Cerebellar nuclear complex (tissue), 1 donor: ENCODE results near the gene B3GLCT.
"Not testable (repeated sequence)": the region's sequence is repeated elsewhere in the genome, so short reads cannot be mapped to it uniquely, and the experiment has no call there.

ENCODE experiments used
- DNase-seq, 2 experiments: peaks; one replicate each; lab custom pipeline; 2025; lab: John Stamatoyannopoulos, UW

B3GLCT gene

DNA sequence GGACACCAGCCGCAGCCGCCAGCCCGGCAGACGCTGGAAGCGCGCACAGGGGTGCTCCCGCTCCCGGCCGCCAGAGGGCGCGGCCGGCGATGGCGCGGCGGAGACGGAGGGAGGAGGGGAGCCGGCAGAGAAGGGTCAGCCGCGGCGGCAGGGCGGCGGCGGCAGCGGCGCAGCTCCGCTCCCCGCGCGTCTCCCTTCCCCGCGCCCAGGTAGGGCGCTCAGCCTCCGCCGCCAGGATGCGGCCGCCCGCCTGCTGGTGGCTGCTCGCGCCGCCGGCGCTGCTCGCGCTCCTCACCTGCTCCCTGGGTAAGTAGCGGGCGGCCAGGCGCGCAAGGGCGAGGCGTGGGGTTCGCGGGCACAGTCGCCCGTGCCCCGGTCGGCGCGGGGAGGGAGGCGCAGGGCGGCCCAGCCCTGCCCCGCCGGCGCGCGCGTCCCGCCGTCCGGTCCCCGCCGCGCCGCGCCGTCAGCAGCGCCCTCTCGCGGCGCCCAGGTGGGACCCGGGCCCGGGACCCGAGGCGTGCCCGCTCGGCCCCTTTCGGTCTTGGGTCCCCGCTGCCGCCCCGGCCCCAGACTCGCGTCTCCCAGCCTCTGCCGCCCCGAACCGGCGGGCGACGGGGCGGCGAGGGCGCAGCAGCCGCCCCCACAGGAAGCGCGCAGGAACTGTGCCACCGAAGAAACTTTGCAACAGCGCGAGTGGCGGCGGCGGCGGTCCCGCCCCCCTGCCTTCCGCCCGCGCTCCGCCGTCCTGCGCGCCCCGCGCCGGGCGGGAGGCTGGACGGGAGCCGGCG lies at the start of gene B3GLCT:
Gene B3GLCT, plus strand, starts transcription at position 127 of the 788 bp plus-strand sequence. Its CDS starts 110 bp downstream, at position 237.
- peak in 1 of 2 experiments; percentile 7 for DNase-seq

DNA sequence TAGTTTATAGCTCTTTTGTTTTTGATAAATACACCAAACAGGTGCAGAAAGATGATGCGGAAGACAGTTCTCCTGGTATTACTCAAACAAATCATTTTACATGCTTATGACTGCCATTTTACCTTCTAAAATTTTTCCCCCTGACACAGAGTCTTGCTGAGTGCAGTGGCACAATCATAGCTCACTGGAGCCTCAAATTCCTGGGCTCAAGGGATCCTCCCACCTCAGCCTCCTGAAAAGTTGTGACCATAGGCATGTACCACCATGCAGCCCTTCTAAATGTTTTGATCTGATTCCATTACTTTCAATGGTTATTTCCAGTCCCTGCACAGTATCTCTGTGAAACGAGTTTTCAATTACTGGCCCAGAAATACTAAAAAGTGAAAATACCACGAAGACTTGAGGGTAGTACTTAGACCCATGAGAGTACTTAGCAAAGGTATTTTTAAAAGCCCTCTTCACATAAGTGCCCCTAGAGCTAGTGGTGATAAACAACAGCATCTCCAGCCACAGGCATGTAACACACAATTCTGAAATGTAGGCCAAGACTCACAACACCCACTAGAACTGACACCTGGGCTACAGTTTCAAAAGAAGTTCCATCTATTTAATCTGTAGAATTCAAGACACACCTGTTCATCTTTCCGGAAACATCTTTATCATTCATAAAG lies 49.3 kb upstream of the B3GLCT start:
- no peak for DNase-seq

DNA sequence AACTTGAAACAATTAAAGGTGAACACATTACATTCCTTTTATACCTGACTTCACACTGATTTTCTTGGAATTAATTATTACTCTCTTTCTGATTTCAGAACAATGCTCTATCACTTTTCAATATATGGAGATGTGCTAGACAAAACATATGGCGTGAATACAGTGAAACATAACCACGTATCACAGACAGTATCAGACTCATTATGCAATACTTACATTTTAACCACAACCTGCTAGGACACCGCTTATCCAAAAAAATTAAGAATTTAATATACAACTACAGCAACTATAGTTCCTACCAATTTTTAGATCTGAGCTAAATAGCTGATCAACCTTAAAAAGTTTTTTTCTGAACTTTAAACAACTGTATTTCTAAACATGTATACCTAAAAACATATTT lies 47.9 kb upstream of the B3GLCT start:
- DNase-seq, result no peak

DNA sequence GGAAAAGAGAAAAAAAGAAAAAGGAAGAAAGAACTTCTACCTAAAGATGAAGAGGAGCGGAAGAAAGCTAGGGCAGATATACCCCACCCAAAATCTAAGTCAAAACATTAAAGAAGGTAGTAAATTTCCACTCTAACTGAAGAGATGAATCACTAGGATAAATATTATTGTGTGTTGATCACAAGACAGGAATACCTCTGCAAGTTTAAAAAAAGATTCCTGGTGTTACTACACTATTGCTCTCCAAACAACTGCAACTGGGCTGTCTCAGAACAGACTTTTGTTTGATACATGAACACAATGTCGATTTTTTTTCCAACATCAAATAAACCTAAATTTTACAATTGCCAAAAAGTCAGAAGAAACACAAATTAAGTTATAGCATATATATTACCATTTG lies 44.8 kb upstream of the B3GLCT start:
- no peak for DNase-seq

DNA sequence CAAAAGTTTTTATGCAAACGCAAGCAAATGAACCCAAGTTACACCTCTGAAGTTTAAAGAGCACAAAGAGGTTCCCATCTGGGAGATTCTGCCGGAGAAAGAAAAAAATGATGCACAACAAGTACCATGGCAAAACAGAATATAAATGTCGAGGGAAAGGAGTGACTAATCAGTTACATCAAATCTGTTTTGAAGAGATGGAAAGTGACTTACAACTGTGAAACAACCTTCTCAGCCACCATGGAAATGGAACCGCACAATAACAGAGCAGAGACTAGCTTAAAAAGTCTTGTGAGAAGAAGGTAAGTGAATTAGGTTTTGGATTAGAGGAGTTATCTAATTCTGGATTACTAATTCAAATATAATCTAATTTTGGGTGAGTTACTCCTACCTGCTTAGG lies 40.5 kb upstream of the B3GLCT start:
- no peak for DNase-seq

DNA sequence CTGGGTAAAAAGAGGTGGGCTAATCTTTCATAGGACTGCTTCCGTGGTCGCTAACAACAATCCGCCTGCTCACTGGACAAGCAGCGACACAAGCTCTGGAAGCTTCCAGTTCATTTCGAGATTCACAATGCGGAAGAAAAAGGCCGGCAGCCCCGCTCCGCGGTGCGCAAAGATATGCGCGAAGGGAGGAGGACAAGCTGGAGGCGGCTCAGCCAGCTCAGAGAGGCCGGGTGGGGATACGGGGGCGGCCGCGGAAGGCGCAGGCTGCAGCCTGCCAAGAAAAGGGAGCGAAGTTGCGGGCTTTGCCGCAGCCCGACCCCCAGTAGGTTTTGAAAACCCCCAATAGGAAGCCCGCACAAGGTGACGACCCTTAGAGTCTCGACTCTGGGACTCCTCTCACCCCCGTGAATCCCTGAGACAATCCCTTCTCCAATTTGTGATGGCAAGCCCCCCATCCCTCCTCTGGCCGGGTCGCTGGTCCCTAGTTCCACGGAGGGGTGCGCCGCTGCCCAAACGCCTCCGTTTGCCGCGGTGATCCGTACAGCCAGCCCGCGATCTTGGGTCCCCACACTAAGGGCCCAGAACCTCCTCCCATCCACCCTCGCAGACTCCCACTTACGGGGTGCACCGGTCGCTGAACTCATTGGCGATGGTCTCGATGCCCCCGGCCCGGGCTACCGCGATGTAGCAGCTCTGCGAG lies 38.8 kb upstream of the B3GLCT start:
- DNase-seq, result no peak

DNA sequence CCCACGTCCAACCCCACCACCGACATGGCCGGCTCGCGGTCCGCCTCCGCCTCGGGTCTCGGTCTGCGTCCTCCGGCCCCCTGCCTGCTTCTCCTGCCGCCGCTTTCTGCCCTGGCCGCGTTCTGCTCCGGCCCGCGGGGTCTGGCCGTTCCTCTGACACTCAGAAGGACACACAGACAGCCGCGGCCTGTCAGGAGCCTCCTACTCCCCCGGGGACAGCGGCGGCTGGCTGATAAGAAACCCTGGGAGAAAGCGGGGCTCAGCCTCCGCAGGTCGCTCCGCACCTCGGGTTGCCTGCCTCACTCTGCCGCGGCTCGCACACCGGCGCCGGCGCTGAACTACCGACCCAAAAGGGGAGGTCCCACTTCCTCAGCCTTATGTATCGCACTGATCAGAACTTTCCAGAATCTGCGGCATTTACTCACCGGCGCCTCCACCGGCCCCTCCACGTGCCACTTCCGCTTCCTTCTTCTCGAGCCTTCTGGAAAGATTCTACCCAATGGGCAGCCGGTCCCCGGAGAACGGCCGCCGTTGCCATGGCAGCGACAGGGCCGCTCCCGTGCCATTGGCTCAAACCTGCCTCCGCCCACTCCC lies 38.1 kb upstream of the B3GLCT start, which contains the start of gene HSPH1:
Gene HSPH1, minus strand, starts transcription at position 348 of the 594 bp plus-strand sequence. Its CDS starts 322 bp downstream, at position 26.
- DNase-seq, result peak; percentile 69 to 95

DNA sequence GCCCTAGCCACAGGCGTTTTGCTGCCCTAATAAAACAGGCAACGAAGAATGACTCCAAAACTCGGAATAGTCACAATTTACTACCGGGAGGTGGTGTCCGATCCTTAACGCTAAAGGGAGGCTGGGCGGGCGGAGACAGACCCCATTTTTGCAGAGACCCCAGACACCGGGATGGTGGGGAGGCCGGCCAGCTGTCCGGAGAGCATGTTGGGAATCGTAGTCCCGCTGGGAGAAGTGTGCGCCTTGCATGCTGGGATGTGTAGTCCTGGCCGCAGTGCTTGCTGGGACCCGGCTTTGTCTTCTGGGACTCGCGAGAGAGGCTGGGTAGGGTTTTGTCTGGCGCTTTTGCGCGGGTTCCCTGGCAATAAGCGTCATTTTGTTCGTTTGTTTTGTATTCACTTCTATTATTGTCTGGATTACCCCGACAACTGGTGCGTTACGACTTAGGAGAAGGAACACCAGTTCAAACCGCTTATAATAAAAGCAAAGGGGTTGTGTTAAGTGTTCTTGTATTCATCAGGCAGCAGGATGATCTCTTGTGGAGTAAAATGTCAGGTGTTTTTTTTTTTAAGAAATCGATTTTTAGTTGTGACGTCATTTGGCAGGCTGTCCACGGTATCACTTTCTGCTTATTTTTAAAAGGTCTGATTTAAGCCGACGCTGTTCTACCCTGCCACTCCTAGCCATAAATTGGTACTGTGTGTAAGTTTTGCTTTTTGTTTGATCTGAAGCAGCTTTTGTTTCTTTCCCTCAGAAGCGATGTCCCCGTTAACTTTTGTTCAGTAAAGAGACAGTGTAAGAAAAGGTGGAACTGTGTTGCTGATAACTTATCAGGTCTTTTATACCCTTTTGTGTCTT lies 37.4 kb upstream of the B3GLCT start:
- DNase-seq, result peak; percentile 57 to 95

DNA sequence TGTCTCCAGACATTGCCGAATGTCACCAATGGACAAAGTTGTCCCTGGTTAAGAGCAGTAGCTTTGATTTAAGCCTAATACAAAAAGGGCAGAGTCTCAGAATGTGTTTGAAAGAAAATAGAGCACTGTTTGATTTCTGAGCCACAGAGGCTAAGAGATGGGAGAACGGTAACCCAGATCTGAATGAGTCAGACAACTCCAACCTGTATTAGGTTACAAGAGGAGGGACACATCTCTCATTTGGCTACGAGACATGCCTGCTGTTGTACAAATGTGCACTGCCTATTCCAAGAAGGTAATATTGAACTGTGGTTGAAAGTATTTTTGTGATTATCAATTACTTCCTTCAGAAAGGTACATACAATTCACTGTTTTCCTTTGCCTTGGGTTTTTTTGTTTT lies 33.2 kb upstream of the B3GLCT start:
- no peak for DNase-seq

DNA sequence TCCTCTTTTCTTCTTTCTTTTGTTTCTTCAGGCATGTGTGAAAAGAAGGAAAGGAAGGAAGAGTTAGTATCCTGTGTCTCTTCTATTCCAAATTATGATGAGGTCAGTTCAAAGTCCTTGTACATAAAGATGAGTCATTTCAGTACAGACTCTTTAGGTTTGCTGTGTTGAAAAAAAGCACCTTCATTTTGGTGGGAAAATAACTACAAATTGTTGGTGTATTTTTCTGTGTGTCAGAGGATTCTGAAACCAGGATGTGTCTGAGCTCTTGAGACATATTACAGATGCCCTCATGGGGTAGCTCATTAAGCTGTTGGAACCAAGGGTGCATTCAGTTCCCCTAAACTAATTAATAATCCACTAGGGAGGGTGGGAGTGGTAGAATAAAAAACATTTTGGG lies 32.3 kb upstream of the B3GLCT start:
- no peak for DNase-seq

DNA sequence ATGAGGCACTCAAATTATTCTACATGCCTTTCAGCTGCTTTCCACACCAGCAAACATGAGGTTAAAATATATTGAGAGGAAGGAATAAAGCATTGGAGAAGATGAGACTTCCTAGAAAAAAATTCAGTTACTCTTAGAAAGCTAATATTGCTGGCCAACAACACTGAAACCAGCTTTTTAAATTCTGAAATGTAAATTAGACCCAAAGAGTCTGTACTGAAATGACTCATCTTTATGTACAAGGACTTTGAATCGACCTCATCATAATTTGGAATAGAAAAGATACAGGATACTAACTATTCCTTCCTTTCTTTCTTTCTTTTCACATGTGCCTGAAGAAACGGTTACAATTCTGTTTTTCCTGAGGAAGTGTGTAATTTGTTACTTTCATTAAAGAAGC lies 31.6 kb upstream of the B3GLCT start:
- no peak for DNase-seq

DNA sequence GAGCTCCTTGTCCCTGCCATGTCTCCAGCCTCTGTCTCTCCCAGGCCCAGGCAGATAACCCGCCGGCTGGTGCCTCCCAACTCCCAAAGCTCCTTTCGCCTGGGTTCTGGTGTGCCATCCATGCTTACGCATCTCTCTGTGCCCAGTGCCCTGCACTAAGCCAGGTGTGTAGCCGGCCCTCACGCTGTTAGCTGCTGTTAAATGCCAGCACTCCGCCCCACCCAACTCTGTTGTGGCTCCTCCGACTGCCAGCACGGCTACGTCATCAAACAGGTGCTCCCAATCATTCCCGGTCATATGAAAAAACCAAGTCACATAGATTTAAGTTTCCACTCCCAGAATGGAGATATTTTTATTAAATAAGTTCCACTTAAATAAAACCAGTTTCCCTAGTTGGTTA lies 31.0 kb upstream of the B3GLCT start:
- DNase-seq, result no peak

DNA sequence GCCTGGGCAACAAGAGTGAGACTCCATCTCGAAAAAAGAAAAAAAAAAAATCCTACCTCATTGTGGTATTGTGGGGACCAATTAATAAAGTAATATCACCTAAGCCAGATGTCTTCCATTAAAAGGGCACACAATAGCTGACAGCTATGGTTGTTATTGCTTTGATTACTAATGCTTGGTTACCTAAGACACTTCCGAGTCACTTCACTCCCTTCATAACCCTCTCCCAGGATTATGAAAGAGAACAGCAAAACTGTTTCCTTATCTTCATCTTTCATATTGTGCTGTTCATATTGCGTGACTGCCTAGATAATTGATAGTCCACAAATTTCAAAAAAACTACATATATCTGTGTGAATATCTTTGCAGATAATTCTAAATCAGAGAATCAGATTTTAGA lies 27.8 kb upstream of the B3GLCT start:
- DNase-seq, result no peak

DNA sequence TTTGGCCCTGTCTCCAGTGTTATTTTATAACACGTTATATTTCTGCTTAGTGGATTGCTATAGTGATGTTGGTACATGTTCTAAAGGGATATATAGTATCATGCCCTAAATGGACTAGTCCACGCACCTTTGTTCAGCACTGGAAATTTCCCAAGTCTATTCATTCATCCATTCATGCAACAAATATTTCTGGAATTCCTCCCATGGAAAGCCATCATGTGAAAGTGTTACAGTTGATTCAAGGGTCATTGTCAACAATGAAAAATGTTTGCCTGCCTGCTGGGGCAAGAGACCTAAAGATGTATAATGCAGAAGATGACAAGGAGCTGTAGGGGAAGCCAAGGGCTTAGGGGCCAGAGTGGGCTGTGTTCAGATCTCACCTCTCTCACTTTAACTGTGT lies 27.2 kb upstream of the B3GLCT start:
- no peak for DNase-seq

DNA sequence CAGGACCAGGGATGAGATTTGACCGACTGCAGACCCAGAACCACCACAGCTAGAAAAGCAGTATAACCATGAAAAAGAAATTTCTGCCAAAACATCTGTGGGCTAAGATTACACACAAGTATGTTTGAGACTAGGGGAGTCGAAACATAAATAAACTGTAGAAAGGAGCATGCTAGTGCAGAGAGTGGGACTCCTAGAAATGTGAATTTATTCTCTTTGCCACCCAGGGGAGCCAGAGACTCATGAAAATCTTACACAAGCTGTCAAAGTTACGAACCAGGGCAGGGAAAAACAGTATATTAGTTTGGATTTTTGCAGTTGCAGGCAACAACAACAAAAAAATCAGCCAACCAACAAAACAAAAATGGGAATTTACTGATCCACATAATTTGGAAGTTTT lies 25.8 kb upstream of the B3GLCT start:
- no peak for DNase-seq

DNA sequence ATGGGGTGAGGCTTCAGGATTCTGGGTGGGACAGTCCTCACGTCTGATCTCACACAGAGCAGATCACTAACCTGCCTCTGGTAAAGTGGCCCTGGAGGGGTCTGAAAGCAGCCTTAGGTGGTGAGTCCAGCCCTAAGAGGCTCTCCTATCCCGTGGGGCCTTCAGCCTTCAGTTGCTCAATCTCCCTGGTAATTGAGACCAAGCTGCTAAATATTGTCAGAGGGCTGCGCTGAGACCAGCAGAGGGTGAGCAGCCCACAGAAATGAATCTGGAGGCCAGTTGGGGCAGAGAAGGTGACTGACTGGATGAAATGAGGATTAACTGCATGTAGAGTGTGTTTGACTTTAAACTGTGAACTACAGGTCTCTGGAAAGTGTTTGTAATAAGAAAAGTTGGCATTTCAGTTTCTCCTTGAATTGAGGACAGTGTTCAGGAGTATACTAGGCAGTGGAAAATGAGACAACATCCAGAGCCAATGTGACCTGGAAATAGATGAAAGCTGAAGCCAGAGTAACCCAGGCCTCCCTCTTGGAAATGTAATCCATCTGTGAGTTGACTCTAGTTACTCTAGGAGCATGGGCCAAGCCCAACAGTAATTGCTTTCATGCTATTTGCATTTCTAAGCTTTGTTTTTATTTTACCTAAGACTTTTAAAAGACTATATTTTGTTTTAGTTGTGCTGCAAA lies 23.8 kb upstream of the B3GLCT start:
- no peak for DNase-seq

DNA sequence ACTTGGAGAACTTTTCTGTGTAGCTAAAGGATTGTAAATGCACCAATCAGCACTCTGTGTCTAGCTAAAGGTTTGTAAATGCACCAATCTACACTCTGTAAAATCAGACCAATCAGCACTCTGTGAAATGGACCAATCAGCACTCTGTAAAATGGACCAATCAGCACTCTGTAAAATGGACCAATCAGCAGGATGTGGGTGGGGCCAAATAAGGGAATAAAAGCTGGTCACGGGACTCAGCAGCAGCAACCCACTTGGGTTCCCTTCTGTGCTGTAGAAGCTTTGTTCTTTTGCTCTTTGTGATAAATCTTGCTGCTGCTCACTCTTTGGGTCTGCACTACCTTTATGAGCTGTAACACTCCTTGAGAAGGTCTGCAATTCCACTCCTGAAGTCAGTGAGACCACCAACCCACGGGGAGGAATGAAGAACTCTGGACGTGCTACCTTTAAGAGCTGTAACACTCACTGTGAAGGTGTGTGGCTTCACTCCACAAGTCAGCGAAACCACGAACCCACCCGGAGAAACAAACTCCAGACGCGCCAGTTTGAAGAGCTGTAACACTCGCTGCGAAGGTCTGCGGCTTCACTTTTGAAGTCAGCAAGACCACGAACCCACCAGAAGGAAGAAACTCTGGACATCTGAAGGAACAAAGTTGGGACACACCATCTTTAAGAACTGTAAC lies 21.8 kb upstream of the B3GLCT start:
- not testable (repeated sequence) for DNase-seq

DNA sequence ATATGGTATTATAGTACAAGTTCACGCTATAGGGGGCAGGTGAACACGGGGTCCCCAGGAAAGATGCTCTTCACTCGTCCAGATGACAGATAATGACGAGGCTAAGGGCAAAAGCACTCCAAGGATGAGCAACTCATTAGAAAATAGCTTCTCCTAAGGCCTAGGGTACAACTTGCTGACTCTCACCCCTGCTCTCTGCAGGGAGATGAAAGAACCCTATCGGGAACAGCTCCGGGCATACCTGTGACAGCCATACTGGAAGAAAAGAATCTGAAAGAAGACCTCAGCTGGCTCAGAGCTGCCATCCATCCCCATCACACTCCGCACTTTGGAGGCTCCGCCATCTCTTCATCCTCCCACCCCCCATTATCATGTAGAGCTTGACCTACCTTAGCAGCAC lies 20.5 kb upstream of the B3GLCT start:
- no peak for DNase-seq

DNA sequence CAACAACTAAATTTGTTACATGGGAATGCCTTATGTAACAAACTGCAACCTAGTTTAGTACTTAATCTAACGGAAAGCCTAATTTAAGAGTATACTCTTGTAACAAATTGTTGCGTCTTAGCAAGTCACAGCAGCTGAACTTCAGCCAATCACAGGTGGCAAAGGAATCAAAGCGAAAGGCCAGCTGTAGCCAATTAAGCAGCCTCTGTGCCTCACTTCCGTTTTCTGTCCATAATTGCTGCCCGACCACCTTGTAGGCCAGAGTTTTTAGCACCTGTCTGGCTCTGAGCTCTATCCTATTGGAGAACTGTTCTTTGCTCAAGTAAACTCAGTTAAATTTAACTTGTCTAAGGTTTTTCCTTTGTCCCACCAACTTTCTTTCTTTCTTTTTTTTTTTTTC lies 20.0 kb upstream of the B3GLCT start:
- DNase-seq, result no peak

DNA sequence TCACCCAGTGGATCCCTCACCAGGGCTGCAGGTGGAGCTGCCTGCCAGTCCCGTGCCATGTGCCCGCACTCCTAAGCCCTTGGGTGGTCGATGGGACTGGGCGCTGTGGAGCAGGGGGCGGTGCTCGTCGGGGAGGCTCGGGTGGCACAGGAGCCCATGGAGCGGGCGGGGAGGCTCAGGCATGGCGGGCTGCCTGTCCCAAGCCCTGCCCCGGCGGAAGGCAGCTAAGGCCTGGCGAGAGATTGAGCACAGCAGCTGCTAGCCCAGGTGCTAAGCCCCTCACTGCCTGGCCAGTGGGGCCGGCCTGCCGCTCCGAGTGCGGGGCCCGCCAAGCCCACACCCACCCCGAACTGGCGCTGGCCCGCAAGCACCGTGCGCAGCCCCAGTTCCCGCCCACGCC lies 16.8 kb upstream of the B3GLCT start:
- DNase-seq, result no peak
